ENCODE results near the gene ELMO3.

The ELMO3 gene

DNA sequence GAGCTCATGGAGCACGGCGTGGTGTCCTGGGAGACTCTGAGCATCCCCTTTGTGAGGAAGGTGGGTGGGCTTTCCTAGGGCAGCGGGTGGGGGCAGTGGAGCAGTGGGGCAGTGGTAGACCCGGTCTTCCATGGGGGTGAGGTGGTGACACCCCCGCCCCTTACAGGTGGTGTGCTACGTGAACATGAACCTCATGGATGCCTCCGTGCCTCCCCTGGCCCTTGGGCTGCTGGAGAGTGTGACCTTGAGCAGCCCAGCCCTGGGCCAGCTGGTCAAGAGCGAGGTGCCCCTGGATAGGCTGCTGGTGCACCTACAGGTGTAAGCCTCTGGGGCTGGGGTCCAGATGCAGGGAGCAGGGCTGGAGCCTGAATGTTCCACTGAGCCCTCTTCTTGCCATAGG lies 1.6 kb downstream of the ELMO3 start:
- DNase-seq: no peak

DNA sequence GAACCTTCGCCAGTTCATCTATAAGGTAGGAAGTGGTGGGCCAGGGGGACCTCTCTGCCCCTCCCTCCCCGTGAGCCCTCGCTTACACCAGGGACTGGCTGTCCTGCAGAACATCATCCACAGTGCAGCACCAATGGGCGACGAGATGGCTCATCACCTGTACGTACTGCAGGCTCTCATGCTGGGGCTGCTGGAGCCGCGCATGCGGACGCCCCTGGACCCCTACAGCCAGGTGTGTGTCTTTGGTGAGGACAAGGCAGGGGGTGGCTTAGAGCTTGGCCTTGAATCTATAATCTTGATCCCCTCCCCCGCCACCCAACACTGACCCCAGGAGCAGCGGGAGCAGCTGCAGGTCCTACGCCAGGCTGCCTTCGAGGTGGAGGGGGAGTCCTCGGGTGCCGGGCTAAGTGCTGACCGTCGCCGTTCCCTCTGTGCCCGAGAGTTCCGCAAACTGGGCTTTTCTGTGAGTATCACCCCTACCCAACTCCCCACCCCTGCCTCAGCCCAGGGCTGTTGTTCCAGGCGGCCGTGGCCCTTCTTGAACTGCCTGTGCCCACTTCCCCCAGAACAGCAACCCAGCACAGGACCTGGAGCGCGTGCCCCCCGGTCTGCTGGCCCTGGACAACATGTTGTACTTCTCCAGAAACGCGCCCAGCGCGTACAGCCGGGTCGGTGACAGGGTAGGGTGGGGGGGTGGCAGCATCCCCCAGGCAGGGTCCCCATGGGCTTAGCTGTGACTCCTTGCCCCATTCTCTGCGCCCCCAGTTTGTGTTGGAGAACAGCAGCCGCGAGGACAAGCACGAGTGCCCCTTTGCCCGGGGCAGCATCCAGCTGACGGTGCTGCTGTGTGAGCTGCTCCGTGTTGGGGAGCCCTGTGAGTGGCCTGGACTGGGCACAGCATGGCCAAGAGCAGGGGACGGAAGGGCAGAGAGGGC lies 2.7 kb downstream of the ELMO3 start:
- DNase-seq: no peak

DNA sequence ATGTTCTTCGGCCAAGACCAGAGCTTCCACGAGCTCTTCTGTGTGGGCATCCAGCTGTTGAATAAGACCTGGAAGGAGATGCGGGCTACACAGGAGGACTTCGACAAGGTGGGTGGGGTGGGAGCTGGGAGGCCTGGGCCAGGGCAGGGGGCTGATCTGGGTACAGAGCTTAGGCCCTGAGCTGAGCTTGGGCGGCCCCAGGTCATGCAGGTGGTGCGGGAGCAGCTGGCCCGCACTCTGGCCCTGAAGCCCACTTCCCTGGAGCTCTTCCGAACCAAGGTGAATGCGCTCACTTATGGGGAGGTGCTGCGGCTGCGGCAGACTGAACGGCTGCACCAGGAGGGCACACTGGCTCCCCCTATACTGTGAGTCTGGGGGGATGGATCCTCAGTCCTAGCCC lies 3.5 kb downstream of the ELMO3 start:
- DNase-seq: no peak

DNA sequence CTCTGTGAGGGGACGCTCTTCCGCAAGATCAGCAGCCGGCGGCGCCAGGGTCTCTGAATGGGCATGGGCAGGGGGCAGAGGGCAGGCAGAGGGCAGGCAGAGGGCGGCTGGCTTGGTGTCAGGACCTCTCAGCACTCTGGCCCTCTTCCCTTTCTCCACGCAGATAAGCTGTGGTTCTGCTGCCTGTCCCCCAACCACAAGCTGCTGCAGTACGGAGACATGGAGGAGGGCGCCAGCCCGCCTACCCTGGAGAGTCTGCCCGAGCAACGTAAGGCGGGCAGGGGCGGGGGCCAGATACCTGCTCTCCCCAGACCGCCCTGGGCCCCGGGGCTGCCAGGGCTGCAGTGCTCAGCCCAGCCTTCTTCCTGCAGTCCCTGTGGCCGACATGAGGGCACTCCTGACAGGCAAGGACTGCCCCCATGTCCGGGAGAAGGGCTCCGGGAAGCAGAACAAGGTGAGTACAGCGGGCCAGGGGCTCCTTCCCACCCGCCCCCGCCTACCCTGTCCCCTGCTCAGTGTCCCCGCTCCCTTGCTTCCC lies 4.1 kb downstream of the ELMO3 start:
- DNase-seq: no peak

DNA sequence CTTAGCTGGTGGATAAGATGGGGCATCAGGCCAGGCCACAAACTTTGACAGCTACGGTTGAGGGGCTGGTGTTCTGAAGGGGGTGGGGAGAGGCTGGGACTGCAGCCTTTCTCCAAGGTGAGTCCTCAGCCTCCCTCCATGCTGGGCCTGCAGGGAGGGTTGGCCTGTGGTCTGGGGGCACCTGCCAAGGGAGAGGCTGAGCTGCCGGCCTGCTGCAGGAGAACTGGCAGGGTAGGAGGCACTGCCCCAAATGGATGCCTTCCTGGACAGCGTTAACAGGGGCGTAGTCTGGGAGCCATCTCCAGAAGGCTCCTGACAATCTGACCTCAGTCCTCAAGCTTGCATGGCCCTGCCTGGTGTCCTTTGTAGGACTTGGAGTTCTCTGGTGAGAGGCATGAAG lies 5.1 kb downstream of the ELMO3 start:
- DNase-seq: no peak

DNA sequence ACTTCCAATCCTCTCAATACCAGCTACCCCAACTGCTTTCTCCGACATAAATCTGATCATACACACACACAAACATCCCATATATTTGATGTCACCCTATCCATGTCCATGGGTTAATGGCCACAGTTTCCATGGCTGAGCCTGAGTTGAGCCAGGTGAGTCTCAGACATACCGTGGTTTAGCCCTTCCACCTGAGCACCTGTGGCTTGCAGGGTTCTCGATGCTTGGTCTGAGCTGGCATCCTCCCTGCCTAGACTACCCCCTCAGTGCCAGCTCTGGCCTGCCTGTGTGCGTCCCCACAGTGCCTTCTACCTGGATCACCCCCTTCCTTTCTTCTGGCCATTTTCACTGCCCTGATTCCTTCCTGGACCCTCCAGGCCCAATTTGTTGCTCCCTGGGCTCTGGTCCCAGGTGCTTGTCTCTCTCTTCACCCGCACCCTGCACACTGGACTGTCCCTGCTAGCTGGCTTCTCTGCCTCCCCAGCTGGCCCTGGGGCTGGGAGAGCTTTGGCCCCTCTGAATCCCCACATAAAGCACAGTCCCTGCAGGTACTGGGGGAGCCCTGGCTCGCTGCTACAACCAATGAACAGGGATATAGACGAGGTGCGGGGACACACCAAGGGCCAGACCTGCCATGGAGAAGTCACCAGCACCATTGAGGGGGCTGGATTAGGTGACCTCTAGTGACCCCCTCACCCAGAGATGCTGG lies 7.4 kb downstream of the ELMO3 start:
- no peak for DNase-seq

DNA sequence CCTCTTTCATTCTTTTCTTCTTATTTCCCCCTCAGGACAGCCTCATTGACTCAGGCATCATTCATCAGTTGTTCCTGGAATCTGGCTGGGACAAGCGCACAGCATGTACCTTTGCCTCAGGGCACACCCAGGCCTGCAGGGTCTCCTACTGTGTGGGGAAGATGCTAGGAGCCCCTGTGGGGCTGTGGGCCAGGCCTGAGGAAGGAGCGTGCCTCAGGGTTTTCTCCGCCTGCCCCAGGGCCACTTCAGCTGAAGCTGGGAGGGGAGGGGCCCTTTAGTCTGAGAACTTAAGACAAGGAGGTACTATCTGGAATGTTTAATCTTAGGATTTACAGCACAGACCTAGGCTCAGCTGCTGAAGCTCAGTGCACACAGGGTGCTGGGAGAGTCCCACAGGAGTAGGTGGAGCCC lies 7.9 kb downstream of the ELMO3 start:
- no peak for DNase-seq

DNA sequence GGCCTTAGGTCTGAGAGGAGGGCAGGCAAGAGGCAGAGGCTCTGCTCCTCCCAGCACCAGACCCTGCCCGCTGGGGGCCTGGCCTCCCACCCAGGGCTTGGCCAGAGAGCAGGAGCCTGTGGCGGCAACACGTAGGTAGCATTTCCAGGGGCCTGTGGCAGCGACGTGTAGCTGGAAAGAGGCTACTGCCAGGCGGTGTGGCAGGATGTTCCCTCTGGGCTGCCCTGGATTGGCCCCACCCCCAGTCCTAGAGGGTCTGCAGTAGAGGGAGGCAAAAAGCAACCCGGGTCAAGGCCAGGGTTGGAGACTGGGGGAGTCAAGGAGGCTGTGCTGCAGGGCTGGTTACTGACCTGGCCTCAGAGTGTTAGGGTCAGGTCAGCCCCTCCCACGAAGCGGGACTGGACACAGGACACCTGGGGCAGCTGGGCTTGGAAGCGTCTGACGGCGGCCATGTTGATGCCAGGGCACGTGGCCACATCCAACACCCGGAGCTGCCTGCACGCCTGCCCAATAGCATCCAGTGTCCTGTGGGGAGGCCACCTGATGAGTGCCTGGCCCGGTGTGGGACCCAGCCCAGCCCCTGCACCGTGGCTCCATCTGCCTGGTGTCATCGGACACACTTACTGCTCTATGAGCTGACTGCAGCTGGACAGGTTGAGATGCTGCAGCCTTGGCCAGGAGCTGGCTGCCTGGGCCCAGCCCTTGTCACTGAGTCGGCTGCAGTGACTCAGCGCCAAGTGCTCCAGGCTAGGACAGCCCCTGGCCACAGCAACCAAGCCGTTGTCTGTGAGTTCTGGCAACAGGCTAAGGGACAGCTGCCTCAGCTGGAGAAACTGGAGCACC lies 8.5 kb downstream of the ELMO3 start:
- no peak for DNase-seq

DNA sequence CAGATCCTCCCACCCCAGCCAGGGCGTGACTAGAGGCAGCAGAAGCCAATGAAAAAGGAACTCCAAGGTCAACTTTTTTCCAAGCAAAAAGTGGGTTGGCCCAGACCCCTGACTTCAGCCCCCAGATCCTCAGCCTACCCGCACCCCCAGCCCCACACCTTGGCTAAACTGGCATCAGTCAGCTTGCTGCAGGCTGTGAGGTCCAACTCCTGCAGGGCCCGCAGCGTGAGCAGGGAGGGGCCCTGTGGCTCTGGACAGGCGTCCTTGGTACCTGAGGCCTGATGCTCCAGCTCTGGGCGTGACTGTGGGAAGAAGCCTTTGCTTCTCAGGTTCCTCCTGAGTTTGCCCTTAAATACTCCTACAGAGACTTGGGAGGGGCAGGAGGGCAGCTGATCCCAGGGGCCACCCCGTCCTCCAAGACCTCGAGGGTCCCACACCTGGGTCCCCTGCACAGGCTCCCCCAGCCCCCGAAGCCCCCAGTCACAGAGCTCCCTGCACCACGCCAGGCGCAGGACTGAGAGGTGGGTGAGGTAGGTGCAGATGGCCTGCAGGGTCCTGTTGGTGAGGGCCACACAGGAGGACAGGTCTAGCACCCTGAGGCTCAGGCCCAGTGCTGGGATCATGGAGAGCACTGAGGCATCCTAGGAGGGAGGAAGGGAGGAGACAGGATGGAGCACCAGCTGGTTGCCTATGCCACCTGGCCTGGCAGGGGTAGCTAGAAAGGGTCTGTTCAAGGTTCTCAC lies 9.4 kb downstream of the ELMO3 start:
- DNase-seq: no peak

DNA sequence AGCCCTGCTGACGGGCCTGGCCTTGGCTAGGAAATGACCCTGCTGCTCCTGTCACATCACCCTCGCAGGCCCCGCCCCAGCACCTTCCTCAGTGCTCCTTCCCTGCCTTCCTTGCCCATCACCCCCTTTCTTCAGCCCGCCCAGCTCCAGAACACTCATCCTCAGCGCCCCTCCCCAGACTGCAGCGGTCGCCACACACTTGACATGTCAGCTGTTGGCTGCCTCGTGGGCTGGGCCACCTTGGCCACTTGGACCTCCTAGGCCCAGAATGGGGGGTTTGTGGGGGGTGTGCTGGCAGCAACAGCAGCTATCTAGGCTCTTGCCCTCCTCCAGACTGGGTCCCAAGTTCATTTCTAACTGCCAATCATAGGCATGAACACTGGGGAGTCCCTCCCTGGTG lies 10.6 kb downstream of the ELMO3 start:
- no peak for DNase-seq

DNA sequence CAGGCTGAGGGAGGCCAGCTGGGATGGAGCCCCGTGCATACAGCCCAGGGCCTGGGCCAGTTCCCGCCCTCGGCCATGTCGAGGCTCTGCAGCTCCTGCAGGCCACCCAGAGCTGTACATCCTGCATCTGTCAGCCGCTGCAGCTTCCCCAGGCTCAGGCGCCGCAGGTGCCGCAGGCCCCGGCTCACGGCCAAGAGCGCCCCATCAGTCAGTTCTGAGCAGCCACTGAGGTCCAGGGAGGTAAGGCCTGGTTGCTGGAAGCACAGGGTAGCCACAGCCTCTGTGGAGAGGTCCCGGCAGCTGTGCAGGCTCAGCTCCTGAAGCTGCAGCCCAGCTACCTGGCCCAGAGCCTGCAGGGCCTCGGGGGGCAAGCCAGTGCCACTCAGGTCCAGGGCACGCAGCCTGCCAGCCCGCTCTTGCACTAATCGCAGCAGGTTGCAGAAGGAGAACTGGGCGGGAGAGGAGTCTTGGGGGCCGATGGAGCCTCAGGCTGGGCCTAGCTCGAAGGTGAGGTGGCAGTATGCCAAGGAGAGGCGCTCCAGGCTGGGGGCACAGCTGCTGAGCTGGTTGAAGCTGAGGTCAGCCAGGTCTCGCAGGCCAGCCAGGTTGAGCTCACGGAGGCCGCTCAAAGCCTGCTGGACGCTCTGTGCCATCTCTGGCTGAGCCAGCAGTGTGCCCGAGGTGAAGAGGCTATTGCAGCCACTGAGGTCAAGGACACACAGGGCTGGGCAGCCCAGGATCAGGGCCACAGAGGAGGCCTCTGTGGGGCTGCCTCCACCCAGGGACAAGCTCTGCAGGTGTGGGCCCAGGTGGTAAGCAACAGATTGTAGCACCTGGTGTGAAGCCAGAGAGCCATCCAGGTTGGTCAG lies 11.4 kb downstream of the ELMO3 start:
- DNase-seq: no peak

DNA sequence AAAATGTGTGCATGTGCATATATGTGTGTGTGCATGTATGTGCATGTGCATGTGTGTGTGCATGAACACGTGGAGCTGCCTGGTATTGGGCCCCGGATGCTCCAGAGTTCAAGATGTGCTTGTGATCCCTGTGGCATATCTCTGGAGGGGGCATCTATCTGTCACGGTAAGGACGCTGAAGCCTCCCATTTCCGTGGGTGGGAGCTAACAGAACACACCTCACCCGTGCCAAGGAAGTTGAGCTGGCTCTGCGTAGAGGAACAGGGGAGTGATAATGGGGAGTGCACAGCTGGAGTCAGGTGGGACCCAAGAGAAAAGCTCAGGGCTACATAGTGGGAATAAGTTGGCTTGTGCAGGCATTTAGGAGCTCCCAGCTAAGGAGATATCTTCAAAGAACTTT lies 12.7 kb downstream of the ELMO3 start:
- no peak for DNase-seq

DNA sequence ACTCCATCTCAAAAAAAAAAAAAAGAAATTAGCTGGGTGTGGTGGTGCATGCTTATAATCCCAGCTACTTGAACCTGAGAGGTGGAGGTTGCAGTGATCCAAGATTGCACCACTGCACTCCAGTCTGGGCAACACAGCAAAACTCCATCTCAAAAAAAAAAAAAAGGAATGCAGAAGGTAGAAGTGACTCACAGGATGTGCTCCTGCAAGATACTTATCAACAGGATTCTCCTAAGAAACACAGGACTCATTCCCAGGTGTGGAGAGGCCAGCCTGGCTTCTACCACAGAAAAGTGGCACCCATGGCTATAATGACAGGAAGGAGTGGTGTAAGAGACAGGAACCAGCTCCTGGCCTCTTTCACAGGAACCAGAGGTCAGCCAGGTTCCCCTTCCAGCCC lies 13.8 kb downstream of the ELMO3 start:
- no peak for DNase-seq

DNA sequence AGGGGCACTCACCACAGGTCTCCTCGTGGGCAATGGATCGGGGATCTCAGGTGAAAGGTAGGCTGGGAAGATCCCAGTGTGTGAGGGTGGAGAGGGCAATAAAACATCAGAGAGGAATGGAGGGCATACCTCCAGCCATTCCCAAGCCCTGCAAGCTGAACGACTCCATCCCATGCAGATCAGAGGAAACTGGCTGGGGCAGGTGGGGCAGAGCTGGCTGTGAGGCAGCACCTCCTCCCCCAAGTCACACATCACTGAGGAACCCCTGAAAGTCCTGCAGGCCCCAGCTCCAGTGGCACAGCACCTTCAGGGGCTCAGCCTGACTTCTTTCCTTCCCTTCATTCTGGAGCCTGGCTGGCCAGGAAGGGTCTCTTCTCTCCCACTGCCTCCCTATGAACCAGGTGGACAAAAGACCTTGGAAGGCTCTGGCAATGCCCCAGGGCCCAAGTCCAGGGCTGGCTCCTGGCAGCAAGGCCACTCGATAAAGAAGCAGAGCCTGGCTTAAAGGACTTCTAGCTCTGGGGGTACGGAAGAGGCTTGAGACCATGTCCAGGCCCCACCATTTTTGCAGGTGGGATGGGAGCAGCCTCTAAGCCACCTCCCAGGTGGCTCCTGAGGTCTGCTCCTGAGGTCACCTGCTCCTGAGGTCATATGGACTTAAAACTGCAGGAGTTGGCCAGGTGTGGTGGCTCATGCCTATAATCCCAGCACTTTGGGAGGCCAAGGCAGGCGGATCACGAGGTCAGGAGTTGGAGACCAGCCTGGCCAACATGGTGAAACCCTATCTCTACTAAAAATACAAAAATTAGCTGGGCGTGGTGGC lies 14.5 kb downstream of the ELMO3 start:
- DNase-seq: no peak

DNA sequence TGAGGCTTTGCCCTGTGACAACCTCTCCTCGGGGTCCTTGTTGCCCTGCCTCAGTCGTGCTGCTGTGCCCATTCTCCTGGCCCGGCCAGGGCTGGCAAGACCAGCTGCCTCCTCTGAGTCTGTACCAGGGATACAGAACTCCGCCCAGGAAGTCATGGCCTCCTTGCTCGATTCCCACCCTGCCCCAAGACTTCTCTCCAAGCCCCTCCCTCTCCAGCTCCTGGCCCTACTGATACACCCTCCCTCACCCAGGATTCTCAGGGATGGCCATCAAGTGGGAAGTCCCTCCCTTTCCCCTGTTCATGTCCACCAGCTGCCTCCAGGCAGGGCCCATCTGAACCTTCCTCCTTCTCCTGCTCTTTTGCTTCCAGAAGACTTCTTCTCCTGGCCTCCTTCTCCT lies 16.8 kb downstream of the ELMO3 start:
- DNase-seq: no peak

DNA sequence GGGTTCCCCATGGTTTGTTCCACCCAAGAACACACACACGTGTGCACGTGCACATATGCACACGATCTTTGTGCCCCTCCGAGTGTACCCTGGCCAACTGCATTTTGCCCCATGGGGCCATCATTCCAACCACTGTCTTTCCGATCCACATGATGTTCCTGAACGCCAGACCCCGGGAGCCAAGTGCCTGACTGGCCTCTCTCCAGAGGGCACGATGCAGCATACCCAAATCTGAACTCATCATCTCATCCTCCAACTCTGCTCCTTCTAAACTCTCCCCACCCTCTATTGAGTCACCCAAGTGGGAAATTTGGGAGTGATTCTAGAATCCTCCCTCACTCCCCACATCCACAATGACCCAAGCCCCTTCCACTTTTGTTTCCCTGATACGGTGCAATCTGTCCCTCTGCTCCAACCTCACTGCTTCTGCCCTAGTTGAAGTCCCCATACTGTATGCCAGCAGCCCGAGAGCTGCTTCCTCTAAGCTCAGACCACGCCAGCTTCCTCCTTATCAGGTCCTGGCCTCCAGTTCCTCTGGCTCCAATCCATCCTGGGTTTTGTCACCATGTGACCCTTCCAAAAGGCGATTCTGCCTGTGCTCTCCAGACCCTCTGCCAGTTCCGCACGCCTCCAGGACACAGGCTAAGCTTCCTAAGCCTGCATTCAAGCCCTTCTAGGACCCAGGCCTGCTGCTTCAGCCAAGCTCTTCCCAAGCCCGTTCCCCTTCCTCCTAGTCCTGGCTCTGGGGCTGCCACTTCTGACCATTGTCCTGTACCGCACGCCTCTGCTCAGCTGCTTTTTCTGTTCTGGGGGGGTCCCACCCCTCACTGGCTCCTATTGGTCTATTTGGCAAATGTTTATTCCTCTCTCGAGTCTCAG lies 17.9 kb downstream of the ELMO3 start:
- DNase-seq: no peak

DNA sequence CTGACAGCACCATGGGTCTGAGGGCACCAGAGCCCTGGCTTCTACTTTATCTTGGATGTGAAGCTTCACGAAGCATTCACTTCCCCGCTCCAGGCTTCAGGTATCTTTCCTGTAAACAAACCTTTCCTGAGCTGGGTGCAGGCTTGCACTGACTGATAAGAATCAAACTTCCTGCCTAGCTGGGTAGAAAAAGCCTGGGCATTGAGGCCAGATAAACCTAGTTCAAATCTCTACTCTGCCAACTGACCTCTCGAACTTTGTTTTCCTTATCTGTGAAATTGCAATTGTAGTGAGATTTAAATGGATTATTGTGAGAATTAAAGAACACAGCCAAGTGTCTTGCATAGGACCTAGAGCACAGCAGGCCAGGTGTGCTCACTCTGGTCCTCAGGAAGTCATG lies 25.1 kb downstream of the ELMO3 start:
- no peak for DNase-seq

DNA sequence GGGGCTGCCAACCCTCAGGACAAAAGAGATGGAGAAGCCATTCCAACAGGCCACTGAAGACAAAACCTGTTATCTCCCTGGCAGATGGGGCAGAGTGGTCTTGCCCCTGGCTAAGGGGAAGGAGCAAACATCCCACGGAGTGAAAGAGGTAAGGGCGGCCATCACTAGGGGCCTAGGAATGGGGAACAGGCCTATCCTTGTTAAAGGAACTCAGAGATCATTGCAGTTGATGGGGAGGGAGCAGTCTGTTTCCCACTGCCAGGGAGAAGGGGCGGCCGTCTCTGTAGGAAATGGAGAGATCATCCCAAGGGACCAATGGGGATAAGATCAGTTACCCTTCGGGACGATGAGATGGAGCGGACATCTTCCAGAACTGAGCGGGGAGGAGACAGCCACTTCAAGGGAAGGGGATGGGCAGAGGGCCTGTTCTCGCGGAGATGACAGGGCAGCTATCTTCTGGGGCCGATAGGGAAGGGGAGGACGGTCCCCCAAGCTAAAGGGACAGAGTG lies 27.4 kb downstream of the ELMO3 start:
- no peak for DNase-seq

All from NCI-H2029 treated with DMSO at 0.1 percent for 48 hours (cell line).